NCI-H526 treated with DMSO at 0.1 percent for 48 hours (cell line): Measurements from ENCODE around the gene SGCE.

ENCODE experiments used
- DNase-seq: peaks from one replicate; lab custom pipeline; 2025; lab: John Stamatoyannopoulos, UW

The SGCE gene

GRCh38 chr7:94621120-94621519 lies 34.8 kb downstream of the SGCE start:
- DNase-seq: no peak

GRCh38 chr7:94620703-94621118 lies 35.2 kb downstream of the SGCE start:
- DNase-seq: no peak

GRCh38 chr7:94618126-94618525 lies 37.8 kb downstream of the SGCE start:
- DNase-seq: no peak

- DNase-seq: no peak
Observed at GRCh38 chr7:94616855-94617254, 39.1 kb downstream of the SGCE start.

DNA sequence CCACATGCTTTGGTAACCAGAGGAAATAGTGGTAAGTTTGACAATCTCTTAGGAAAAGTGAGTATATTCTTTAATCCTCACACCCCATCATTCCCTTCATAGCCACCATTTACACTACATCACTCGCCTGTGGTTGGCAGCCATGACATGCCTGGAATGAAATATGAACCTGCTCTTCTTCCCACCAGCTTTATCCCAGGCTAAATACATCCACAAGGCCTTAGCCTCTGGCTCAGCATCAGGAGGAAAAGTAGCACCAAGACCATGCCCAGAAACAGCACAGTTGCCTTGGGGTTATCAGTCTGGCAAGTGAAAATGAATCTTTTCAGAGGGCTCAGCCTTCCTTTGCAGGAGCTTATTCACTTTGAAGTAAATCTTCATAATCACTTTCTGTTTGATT lies 40.3 kb downstream of the SGCE start:
- DNase-seq: no peak

- no peak for DNase-seq
Observed at GRCh38 chr7:94612661-94613060, 43.3 kb downstream of the SGCE start.

DNA sequence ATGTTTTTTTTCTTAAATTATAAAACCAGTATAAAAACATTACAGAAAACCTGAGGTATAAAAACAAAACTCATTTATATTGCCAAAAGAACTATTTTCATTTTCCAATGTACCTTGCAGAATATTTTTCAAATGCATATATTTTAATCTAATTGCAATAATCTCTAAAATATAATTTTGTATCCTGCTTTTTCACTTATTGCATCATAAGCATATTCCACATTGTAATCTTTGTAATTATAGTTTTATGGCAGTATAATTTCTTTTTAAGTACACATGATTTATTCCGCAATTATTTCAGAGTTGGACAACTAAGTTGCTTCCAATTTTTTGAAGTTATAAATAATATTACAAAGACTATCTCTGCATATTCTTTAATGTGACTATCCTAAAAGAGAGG lies 43.7 kb downstream of the SGCE start:
- DNase-seq: no peak

- DNase-seq: no peak
Observed at GRCh38 chr7:94609561-94609960, 46.4 kb downstream of the SGCE start.

GRCh38 chr7:94605031-94605430 lies 50.9 kb downstream of the SGCE start:
- no peak for DNase-seq

- DNase-seq: no peak
Observed at GRCh38 chr7:94602181-94602580, 53.8 kb downstream of the SGCE start.

GRCh38 chr7:94600267-94600666 lies 55.7 kb downstream of the SGCE start:
- no peak for DNase-seq

DNA sequence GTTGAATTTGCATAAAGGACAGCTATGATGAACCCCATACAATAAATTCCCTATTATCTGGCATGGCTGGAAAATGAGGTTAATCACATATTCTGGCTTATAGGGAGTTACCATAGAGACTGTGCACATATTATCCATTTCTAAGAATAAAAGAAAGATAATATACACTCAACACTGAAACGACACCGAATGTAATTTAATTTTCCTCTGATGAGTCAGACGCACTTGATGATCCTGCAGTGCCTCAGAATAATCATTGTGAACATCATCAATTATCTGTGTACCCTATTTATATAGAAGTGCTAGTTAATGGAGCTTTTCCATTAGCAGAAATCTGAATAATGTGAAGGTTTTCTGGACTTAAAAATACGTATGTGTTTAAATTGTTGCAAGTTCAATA lies 60.2 kb downstream of the SGCE start:
- DNase-seq: no peak

DNA sequence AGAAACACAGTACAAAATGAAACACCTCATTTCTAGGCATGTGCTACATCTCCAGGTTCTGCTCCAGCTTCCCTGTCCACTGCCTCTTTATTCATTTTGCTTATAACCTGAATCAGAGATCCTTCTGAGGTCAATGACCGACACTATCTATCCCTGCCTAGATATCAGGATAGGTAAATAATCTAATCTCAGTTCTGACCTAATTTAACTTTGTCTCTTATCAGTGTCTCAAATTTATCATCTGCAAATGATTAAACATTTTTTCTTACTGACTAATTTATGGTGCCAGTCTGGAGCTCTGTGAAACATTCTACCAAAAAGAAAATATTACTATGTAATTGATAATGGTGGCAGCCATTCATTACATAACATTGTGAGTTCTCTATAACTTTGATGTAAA lies 61.1 kb downstream of the SGCE start:
- DNase-seq: no peak

GRCh38 chr7:94591176-94591575 lies 64.8 kb downstream of the SGCE start:
- no peak for DNase-seq

DNA sequence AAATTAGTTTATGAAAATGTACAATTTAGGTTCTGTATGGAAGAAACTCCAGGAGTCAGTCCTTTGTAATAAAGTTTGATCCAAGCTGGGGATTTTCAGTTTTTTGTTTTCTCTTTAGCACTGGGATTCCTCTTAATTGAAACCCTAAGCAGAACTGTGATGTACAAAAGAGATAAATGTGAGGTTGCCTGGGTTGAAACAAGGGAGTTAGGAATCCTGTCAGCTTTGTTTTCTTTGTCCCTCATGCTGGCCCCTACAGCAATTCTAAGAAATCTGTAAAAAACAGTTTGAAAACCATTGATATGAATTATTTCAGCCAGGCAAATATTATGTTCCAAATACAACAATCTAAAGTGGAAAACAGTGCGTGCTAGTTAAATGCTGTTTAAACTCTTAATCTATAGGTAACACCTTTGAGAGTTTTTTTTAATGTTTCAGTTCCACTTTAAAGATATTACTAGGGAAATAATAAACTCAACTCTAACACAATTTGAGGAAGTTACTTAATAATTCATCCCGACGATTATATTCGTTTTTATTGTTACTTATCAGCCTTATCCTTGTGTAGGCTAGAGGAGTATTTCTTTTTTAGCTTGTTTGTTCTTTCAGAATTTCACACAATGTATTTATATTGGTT lies 65.3 kb downstream of the SGCE start:
- DNase-seq: no peak

DNA sequence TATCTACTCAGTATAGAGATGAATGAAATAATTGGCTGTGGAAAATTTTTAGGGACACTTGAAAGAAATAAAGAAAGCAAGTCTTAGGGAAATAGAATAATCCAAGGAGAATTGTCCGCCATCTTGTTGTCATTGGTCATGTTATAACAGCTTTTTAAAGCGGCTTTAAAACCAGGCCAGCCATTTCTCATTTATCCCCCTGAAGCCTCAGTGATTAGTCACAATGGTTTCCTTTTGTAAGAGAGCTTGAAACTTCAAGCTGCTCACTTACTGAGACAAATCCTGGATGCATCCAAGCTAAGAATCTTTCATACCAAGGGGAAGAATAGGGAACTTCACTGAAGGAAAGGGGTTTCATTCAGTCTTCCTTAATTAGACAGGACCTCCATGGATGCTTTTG lies 67.9 kb downstream of the SGCE start:
- DNase-seq: no peak

- DNase-seq: no peak
Observed at GRCh38 chr7:94584113-94584512, 71.8 kb downstream of the SGCE start.

DNA sequence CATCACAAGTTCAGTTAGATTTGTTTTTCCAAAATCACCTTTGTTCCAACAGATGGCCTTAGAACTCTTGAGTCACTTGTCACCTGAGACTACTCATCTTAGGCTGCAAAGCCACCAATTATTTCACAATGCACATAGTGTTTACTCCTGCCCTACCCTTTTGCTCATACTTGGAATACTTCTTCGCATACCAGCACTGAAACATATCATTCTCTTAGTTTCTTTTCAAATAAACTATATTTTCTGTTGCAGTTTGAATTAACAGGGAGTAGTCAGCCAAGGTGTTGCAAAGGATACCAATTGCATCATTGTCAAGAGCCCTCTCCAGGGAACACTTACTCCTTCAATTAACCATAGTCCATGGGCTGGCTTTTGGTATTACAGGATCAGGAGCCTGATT lies 75.3 kb downstream of the SGCE start:
- no peak for DNase-seq

DNA sequence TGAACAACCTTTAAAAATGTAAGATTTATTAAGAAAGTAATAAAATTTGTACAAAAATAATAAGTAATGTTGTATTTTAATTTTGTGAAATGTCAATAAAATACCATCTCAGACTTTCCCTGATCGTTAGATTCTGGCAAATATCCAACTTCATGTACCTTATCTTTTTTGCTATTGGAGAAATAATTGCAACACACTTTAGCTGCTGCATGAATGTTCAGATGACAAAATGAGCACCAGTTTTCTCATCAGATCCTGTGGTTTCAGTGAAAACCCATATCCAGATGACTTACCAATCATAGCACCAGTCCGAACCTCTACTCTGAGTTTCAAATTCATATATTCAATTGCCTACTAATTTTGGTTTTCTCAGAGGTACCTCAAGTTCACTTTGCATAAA lies 76.5 kb downstream of the SGCE start:
- no peak for DNase-seq

DNA sequence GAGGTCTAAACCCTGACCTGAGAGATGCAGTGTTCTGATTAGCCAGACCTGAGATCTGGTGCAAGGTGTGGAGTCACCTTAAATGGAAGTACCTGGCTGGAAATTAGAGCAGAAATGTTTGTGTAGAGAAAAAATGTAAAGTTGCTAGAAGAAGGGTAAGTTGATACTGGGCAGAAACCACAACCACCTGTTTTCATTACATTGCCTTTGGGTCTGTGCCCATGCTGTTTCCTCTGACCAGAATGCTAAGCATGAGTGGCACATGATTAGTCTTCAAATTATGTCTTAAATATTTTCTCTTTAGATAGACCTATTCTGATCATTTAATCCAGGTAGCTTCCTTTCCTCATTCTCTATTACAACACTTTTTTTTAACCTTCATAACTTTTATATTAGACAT lies 77.3 kb downstream of the SGCE start:
- DNase-seq: no peak

DNA sequence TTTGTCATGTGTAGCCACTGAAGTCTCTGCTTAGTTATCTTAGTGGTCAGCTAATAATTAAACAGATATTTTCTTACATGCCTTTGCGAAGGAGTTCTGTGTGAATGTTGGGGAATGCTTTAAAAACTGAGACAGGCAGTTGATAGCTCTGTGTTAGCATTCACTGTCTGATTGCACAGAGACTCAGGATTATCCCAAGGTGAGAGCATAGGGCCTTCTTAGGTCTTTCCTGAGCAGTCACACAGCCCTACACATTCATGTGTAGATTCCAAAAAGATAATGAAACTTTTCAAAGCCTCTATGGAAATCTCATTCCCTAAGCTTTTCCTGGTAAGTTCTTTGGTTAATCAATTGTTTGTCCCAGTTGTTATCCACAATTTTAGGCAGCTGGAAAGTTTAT lies 78.6 kb downstream of the SGCE start:
- DNase-seq: no peak

DNA sequence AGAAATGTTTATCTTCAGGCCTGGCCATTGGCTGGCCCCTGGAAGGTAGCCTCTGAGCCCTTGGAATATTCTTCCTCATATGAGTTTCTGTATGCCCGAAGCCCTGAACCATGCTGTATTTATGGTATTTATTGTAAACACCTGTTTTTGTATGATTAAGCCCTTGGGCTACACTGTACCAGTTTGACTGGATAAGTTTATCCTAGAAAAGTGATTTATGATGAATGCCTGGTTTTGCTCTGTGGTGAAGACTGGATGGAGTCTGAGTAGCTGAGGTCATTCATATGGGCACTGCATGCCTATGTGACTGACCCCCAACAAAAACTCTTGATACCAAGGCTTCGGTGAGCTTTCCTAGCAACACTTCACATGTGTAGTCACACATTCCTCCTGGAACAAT lies 79.6 kb downstream of the SGCE start:
- no peak for DNase-seq

DNA sequence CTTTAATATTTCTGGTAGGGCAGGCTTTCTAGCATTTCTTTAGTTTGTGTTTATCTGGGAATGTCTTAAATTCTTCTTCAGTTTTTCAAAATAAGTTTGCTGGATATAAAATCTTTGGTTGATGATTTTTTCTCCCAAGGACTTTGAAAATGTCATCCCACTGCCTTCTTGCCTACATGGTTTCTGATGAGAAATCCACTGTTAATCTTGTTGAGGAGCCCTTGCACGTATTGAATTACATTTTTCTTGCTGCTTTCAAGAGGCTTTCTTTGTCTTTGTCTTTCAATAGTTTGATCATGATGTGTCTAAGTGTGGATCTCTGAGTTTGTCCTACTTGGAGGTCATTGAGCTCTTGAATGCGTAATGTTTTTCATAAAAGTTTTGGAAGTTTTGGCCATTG lies 80.3 kb downstream of the SGCE start:
- no peak for DNase-seq

GRCh38 chr7:94571816-94572215 lies 84.1 kb downstream of the SGCE start:
- DNase-seq: no peak

DNA sequence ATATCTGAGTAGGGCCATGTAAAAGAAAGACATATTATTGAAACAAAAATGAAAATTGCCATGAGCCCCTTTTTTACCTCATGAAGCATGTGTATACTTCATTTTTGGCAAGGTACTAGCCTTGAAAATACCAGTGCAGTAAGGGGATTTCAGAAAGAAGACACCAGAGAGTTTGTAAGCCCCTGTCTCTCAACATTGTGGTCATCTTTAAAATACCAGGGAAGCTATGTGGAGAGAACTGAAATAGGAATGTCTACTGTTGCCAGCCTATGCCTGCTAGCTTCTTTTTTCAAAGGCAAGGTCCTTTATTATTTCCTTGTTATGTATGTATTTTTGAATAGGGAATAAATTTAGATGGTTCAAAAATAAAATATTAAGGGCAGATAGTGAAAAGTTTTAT lies 88.5 kb downstream of the SGCE start:
- no peak for DNase-seq
